ENCODE measurements around the gene DNTTIP2.
"Not testable (repeated sequence)": the region's sequence is repeated elsewhere in the genome, so short reads cannot be mapped to it uniquely, and the experiment has no call there.

DNTTIP2 gene

GRCh38 chr1:93842750-93843500 is 36.1 kb downstream of the DNTTIP2 start:
- DNase-seq, result no peak

GRCh38 chr1:93841771-93842170 is 37.2 kb downstream of the DNTTIP2 start:
- no peak for DNase-seq

- no peak for DNase-seq
Observed at GRCh38 chr1:93840956-93841482, 38.0 kb downstream of the DNTTIP2 start.

- no peak for DNase-seq
Observed at GRCh38 chr1:93839753-93840152, 39.3 kb downstream of the DNTTIP2 start.

GRCh38 chr1:93839307-93839706 is 39.7 kb downstream of the DNTTIP2 start:
- DNase-seq, result no peak

- DNase-seq, result no peak
Observed at GRCh38 chr1:93837961-93838360, 41.0 kb downstream of the DNTTIP2 start.

- DNase-seq, result not testable (repeated sequence)
Observed at GRCh38 chr1:93833293-93833692, 45.7 kb downstream of the DNTTIP2 start.

- no peak for DNase-seq
Observed at GRCh38 chr1:93829061-93829460, 49.9 kb downstream of the DNTTIP2 start.

- no peak for DNase-seq
Observed at GRCh38 chr1:93828367-93828755, 50.6 kb downstream of the DNTTIP2 start.

GRCh38 chr1:93827633-93828366 is 51.2 kb downstream of the DNTTIP2 start:
- DNase-seq, result no peak

- no peak for DNase-seq
Observed at GRCh38 chr1:93827128-93827527, 51.9 kb downstream of the DNTTIP2 start.

- DNase-seq, result no peak
Observed at GRCh38 chr1:93824834-93825233, 54.2 kb downstream of the DNTTIP2 start.

- DNase-seq, result no peak
Observed at GRCh38 chr1:93822730-93823425, 56.1 kb downstream of the DNTTIP2 start.

GRCh38 chr1:93821423-93822144 is 57.4 kb downstream of the DNTTIP2 start:
- no peak for DNase-seq

- no peak for DNase-seq
Observed at GRCh38 chr1:93820554-93821422, 58.2 kb downstream of the DNTTIP2 start.

- no peak for DNase-seq
Observed at GRCh38 chr1:93818570-93818959, 60.4 kb downstream of the DNTTIP2 start.

- DNase-seq, result no peak
Observed at GRCh38 chr1:93817819-93818569, 61.0 kb downstream of the DNTTIP2 start.

- DNase-seq, result peak in 3 of 51 donors; percentile 3 to 19 (median 5)
Observed at GRCh38 chr1:93816970-93817678, 61.9 kb downstream of the DNTTIP2 start.
